Myocyte (in vitro differentiated cells): ENCODE measurements around the gene PRDM15. TPM values are rescaled to one million over a fixed set of nuclear protein-coding genes. Genes with fewer than 3 reads are reported as not detected.

Experiments used
- DNase-seq: peaks from one replicate; pipeline ENCODE4 v3.0.0-alpha.2; 2012; ENCODE audit warnings: low read depth
- total RNA-seq: library from RNA; depleted of rRNA; stranded (reverse); fragments of >200 nt; gene quantifications from 2 replicates; pipeline ENCODE4 v1.2.3, GENCODE V29; 2014

Gene PRDM15
- total RNA-seq, 1 donor from 2014 or later = 10.2 TPM

DNA sequence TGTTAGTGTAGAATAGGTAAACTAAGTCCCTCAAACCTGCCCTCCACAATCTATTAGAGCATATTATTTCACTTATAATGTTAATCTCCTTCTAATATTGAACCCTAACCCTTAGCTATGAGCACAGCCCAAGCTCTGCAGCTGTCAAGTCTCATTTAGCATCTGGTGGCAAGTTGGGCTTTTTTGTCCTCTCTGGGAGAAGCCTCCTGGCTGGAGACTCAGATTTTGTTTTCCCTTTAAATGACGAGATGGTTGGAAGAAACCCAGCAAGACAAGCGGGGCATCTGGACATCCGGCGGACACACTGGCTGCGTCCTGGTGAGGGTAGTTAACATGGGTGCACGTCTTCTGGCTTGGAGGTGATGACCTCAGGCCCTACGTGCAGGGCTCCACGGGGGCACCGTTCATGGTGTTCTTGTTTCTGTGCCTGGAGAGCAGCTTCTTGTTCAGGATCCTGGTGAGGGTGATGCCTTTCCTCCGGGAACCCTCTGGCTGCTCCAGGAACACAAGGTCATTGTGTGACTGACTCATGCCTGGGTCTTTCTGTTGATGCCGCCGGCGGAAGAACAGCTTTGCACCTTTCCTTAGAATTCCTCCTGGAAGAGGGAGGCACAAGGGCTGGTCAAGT is 9.7 kb upstream of the PRDM15 start:
- no peak for DNase-seq

DNA sequence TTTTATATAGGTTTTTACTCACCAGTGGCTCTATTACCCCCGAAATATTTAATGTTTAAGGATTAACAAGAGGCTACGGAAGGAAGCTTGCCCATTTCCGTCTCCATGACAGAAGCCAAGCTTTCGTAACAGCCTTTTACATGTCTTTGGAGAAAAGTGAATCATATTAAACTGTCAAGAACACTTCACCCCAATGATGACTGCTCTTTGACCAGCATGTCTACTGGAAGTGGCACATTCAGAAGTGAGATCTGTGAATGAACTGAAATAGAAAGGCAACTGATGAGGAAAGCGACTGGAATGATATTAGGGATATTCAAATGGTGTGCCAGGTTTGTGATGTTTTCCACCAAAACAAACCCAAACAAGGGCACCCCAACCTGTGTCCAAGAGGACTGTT is 8.5 kb upstream of the PRDM15 start:
- DNase-seq = no peak

DNA sequence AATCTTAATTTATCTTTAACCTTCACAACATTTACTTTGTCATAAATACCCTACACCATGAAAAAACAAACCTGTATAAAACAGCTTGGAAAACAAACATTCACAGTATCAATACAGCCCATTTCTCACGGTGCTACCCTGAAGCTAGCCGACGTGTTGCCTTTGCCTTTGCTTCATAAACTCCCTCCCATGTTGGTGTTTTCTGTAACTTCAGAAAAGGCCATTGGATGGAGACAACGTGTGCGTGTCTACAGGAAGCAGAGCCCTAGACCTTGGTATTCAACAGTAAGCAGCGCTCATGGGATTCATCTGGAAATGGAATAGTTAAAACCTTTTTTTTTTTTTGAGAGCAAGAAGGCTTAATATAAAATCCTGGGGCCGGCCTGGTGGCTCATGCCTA is 7.2 kb upstream of the PRDM15 start:
- no peak for DNase-seq

DNA sequence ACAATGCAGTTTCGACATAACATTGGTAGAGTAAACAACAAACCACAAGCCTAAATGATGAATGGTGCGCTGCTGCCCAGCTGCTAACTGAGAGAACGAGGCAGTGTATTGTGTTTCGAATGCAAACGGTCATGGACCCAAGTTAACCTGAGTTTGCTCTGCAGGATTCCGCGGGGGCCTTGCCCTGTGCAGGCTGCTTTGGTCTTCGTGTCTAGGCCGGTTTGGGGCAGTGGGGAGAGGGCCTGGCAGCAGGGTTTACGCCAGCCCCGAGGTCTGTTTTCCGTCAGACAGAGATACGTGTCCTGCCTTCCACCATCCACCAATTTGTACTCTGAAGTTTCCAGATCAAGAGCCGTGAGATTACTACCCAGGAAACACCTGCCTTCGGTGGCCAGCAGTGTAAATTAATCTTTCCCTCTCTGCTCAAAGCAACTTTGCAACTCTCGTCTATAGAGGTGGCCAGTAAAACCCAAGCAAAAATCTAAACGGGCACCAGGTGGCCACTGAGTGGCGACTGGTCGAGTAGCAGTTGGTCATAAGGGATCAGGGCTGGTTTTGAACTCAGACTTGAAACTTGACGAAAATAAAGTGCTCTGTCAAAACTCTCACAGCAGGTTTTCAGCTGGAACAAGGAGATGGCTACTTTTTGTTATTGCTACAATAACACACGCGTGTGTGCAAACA is 6.3 kb upstream of the PRDM15 start:
- DNase-seq = no peak

DNA sequence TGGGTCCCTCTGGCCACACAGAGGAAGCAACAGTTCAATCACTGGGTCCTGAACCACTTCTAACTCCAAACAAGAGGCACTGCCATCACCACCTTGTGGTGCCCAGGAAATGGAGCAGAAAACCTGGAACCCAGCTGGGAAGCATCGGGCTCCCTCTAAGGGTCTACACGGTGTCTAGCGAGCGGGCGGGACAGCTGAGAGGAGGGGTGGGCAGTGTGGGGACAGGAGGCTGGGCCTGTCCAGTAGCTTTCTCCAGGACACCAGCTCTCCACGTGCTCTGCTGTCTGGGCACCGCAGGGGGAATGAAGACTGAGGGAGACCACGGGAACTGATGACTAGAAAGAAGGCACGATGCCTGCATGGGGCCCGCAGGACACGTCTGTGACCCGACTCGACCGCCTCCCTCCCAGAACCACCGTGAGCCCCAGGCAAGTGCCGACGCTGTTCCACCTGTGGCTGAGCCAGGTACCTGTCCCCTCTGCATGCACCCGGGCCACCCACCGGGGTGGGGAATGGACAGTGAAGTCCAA is 5.4 kb upstream of the PRDM15 start:
- no peak for DNase-seq

DNA sequence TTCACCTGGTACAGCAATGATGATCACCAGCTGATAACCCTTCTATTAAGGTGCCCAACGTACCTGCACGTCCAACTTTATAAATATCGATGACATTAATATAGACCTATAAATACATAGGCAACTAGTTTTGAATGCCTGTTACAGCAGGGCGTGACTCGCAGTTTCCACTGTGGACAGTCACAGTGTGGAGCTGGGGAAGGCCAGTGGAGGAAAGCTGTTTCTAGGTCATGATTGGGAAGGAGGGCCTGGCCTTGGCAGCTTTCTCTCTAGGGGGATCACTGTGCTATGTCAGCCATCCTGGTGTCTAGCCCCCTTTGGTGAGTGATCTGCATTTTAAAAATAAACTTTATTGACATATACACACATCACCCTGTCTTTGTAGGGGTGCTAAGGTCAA is 4.4 kb upstream of the PRDM15 start:
- DNase-seq = no peak

DNA sequence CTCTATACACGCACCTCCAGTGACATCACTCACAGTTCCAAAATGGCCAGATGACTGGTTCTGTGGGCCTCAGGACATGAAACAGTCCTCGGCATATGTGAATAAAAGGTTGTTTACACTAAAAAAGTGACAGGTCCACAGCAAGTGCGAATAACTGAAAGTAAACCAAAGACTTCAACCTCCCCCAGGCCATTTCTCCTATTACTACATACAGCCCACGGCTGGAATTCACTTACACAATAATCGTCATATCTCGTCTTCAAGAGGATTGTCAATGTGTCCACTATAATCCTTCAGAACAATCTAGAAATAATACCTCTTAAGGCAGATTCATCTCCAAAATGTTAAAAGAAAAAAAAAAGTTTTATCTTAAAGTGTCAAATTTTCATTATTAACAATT is 1.9 kb upstream of the PRDM15 start:
- DNase-seq = no peak

DNA sequence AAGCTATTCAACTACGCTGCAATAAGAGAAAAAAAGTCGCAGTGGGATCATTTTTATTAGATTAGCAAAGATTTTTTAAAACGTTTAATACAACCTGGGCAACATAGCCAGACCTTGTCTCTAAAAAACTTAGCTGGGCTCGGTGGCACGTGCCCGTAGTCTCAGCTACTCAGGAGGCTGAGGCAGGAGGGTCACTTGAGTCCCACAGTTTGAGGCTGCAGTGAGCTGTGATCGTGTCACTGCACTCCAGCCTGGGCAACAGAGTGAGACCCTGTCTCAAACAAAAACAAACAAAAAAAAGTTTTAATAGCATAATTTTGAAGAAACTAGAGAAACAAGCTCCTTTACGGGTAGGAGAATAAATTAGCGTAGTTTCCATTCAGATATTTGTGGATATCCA is 1.0 kb upstream of the PRDM15 start:
- DNase-seq = no peak

DNA sequence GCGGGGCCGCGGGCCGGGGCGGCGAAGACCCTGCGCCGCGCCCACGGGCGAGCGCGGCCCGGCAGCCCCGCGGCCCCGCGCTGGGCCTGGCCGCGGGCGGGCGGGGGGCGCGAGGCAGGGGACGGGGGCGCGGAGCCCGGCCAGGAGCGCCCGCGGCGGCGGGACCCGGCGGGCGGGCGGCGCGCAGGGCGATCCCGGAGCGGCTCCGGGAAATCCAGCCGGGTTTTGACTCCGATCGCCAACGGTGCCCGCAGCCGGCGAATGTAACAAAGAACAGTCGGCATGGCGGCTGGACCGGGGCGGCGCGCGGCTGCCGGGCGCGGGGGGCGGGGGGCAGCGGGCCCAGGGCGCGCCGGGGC is 334 bp downstream of the PRDM15 start:
- DNase-seq = peak; percentile 88

DNA sequence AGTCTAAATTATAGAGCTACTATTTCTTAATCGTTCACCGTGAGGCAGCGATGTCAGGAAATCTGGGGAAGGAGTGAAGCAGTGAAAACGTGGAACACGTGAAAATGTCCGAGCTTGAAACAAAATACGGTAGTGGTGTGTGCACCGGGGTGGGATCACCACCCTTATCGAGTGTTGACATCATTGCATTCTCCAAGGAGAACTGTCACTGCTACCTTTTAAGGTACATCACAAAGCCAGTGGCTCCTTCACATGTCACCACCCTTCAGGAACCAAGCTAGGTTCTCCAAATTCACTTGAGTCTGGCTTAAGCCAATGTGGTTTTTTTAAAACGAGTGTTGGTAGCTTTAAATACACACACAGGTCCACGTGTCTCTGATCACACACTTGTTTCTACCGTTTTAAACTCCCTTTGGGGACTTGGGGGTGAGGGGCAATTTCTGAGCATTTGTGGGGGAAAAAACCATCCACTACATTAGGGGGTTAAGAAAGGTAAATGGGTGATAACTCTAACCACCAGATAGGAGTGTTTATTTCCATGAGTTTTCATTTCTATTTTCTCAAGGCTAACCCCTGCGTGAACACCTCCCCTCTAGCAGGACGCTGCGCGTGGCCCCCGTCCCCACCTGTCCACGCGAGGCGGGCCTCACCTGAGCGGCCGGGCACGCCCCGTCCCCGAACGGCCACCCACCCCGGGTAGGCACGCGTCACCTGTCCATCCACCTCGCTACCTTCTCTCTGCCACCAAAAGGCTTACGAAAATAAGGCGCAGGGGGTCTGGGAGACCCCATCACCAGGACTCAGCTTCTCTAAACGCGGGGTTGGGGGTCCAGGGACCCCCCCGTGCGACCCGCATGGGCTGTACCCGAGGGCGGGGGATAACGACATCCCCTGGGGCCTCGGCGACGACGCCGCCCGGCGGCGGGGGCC is 978 bp downstream of the PRDM15 start:
- DNase-seq = peak; percentile 46

DNA sequence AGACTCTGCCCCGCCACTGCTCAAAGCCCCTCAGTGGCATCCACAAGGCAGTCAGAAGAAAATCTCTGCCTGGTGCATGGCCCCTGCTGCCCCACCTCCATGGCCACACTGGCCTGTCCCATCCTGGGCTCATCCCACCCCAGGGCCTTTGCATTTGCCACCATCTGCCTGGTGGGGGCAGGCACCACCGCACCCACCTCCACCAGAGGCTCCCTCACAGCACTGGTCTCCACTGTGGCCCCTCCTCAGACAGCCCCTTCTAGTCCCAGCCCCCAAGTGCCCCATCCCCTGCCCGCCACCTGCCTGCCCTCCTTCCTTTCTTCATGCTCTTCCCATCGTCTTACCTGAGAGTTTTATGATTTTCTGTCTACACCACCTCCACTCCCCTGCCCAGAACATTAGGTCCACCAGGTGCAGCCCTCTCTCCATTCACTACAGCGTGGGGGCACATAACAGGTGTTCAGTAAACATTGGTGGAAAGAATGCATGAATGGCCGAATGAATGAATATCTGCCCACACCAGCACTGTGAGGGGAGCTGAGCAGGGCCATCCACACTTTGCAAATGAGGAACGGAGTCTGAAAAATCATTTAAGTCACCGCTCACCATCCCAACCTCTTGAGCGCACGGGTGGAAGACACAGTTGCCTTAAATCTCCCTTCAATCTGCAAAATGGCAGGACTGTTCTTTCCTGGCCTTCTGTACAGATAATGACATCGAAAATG is 2.1 kb downstream of the PRDM15 start:
- no peak for DNase-seq

DNA sequence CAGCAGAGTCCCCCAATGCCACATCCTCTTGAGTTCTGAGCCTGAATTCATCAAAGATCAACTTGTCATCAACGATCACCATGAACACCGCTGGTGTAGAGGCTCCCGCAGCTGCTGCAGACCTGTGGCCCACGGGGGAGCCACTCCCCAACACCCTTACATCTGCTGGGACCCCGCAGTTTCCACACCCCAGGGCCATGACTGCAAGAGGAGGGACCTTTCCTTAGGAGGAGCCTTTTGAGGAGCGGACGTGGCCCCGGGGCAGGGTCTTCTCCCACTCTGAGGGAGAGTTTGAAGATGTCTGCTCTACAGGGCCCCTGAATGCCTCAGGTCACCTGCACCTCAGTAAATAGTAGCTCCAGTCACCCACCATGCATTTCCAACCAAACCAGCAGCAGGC is 2.7 kb downstream of the PRDM15 start:
- no peak for DNase-seq

DNA sequence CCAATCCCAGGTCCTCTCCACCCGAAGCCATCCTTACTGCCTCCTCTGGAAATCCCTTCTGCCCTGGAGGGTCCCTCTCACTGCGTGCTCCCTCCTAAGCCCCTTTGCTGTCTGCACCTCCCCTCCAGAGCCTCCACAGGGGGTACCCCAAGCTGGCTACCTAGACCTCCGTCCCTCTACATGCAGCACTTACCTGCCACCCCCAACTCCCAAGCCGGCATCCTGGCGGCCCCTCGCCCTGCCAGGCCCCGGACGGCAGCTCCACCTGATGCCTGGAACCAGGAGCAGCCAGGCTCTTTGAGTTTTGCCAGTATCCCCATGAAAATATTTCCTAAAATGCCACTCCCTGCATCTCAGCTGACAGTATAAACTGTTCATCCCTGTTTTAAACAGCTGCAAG is 4.1 kb downstream of the PRDM15 start:
- no peak for DNase-seq

DNA sequence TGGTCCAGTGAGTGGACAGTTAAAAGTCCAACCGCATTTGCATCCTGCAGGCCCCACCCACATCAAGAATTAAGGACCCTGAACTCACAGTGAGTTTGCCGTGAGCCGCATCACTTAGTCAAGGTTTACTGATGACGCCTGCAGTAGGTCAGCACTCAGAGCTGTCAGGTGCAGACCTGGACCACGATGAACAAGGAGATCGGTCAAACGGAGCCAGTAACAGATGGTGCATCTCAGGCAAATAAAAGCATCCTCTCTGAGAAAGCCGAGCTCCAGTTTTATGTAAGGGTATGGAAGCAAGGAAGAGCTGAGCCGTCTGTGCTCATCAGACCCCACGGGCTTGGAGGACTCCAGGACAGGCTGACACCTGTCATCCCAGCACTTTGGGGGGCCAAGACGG is 4.5 kb downstream of the PRDM15 start:
- DNase-seq = no peak

DNA sequence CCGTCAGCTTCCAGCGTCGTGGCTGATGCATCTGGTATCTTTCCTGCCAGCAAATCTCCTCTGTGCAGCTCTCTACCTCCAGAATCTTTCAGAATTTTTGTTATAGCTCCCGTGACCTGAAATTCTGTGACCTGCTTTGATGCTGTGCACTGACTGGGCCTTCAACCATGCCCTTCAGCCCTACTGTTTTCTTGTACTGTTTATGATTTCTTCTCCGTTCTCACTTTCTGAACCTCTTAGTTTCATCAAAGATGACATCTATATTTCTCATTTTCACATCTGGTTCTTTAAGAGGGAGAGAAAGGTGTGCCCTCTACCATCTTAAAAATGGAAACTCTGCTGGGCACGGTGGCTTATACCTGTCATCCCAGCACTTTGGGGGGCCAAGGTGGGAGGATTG is 5.7 kb downstream of the PRDM15 start:
- no peak for DNase-seq

DNA sequence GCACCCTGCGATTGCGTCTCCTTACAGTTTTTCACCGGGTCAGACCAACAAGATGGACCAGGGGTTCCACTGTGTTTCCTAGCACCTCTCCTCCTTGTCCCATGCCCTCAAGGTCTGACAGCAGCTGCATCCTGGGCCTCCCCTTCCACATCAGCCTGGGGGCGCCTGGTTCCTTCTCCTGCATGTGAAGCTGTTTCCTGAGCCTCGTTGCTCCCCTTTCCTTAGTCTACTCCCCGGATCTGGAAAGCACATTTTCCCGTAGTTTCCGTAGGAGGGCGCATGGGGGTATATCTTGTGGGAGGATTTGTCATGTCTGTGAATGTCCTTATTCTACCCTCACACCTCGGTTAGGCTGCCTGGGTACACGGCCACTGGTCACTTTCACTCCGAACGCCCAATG is 6.1 kb downstream of the PRDM15 start:
- DNase-seq = no peak

DNA sequence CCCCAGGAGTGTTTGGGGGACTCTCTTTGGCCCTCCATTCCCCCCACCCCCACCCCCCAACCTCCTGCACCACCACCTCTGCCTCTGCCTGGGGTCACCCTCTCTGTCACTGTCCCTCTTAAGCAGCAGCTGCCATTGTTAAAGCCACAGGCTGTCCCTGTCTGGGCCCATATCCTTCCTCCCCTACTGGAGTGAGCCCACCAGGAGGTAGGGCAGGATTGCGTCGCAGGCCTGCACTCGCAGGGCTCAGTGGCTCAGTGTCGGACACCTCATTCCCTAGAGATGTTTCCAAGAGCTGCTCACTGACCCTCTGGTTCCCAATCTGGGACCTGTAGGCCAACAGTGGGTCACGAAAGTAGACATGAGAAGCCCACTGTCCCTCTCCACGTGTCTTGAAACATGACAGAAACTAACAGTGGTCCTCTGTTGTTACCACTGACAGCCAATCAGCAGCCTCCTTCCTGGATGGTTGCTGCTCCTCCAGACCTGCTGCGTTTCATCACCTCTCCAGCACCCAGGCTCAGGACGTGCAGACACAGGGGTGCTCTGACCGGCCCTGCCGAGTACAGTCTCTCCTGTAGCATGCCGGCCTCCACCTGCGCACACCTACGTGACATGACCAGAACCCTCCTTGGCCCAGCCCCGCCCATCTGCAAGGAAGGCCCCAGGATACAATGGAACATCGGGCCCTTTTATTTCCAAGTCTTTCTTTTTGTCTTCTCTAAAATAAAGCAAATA is 7.7 kb downstream of the PRDM15 start:
- DNase-seq = no peak

DNA sequence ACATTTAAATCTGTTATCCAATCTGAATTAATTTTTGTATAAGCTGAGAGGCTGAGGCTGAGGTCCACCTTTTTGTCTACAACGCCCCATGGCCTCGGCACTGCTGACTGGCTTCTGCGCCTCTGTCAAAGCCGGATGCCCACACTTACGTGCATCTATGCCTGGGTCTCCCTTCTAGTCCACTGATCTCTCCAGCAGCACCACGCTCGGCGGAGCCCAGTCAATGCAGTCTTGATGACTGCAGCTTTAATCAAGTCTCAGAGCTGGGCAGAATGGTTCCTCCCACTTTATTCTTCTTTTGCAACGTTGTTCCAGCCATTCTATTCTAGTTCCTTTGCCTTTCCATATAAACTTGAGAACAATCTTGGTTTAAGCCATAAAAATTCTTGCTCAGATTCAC is 9.4 kb downstream of the PRDM15 start:
- no peak for DNase-seq

DNA sequence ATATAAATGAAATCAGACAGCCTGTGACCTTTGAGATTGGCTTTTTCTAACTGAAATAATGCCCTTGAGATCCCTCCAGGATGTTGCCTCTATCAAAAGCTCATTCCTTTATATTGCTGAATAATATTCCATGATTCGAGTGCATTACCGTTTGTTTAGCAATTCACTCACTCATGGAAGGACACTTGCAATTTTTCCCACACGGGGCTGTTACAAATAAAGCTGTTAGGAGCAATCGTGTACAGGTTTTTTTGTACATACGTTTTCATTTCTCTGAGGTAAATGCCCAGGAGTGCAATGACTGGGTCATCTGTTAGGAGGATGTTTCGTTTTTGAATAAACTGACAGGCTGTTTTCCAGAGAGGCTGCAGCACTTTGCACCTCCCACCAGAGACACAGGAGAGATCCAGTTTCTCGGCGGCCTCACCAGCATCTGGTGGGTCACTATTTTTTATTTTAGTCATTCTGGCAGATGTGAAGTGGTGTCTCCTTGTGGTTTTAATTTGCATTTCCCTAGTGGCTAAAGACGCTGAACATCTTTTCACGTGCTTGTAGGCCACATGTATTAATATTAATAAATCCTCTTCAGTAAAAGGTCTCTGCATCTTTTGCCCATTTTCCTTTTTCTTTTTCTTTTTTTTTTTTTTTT is 11.0 kb downstream of the PRDM15 start:
- DNase-seq = peak; percentile 44

DNA sequence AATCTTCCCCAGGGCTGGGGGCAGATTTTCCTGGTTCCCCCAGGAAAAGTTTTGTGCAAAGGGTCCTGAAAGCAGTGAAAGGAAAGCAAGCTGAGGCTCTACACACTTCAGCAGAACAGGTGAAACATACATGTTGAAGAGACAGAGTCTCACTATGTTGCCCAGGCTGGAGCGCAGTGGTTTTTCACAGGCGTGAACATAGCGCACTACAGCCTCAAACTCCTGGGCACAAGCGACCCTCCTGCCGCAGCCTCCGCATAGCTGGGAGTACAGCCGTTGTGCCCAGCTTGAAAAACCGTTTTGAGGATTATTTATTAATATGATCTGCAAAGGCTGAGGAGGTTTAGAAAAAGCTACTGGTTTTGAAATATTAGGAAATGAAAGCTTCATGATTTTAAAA is 11.8 kb downstream of the PRDM15 start:
- no peak for DNase-seq
